HEK293T (cell line): Measurements from ENCODE around the gene RAD51AP2.

Experiments used
- BHLHE40 ChIP-seq: fragments of 450-650 bp; IDR thresholded peaks from 2 replicates; pipeline ENCODE4 v1.6.1; 2016; ENCODE audit warnings: mild to moderate bottlenecking, moderate library complexity, borderline replicate concordance
- ELF4 ChIP-seq: fragments of 450-650 bp; IDR thresholded peaks from 2 replicates; pipeline ENCODE4 v1.6.1; 2017; ENCODE audit warnings: antibody characterized with exemption
- FOXA1 ChIP-seq: fragments of 450-650 bp; IDR thresholded peaks from 2 replicates; pipeline ENCODE4 v1.6.1; 2016; ENCODE audit warnings: mild to moderate bottlenecking
- FOXK2 ChIP-seq: fragments of 450-650 bp; IDR thresholded peaks from 2 replicates; pipeline ENCODE4 v1.6.1; 2016; ENCODE audit warnings: mild to moderate bottlenecking
- FOXM1 ChIP-seq: fragments of 450-650 bp; IDR thresholded peaks from 2 replicates; pipeline ENCODE4 v1.6.1; 2017; ENCODE audit warnings: mild to moderate bottlenecking, borderline replicate concordance
- HDGF ChIP-seq: fragments of 450-650 bp; IDR thresholded peaks from 2 replicates; pipeline ENCODE4 v1.6.1; 2017; ENCODE audit warnings: antibody characterized with exemption, borderline replicate concordance
- LEF1 ChIP-seq: fragments of 450-650 bp; IDR thresholded peaks from 2 replicates; pipeline ENCODE4 v1.6.1; 2017; ENCODE audit warnings: mild to moderate bottlenecking, borderline replicate concordance
- SP1 ChIP-seq: fragments of 450-650 bp; IDR thresholded peaks from 2 replicates; pipeline ENCODE4 v1.6.1; 2017
- SUZ12 ChIP-seq: fragments of 450-650 bp; IDR thresholded peaks from 2 replicates; pipeline ENCODE4 v1.6.1; 2016; ENCODE audit warnings: mild to moderate bottlenecking
- TF ChIP-seq, protein P1 (sequence below): fragments of 450-650 bp; IDR thresholded peaks from 2 replicates; pipeline ENCODE4 v1.6.1; 2016

DNA sequence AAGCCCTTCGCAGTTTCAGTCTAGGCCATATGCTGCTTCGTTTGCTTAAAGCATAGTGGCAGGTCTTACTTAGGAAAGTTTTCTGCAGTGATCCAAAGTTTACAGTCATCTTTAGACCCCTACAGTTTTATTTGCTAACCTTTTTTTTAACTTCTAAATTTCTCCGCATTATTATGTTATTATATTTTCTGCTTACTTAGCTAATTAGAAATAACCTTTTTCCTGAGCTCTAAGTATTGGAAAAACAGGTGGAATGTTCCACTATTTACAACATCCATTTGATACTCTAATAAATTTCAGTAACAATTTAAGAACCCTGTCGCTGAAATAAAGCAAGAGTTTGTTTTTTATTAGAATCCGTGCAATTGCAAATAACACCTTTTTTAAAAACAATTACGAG, 4.1 kb upstream of the RAD51AP2 start:
- TF ChIP-seq FOXA1 (no peak), LEF1 (no peak), BHLHE40 (no peak), HDGF (no peak), SUZ12 (no peak), FOXM1 (no peak), SP1 (no peak), ELF4 (no peak), FOXK2 (no peak)
- TF ChIP-seq, protein P1, sequence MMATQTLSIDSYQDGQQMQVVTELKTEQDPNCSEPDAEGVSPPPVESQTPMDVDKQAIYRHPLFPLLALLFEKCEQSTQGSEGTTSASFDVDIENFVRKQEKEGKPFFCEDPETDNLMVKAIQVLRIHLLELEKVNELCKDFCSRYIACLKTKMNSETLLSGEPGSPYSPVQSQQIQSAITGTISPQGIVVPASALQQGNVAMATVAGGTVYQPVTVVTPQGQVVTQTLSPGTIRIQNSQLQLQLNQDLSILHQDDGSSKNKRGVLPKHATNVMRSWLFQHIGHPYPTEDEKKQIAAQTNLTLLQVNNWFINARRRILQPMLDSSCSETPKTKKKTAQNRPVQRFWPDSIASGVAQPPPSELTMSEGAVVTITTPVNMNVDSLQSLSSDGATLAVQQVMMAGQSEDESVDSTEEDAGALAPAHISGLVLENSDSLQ, result no peak
